GM23338 (cell line): ENCODE data around the gene IL1A.

Source experiments
- CREB1 ChIP-seq: fragments of 250-450 bp; sonication (Bioruptor Pico); IDR thresholded peaks from 2 replicates; pipeline ENCODE4 v1.5.0; 2020; ENCODE audit warnings: low read depth, mild to moderate bottlenecking, moderate library complexity
- EZH2 ChIP-seq: fragments of 200-600 bp; sonication (generic); IDR thresholded peaks from one replicate; pipeline ENCODE4 v1.8.0; 2017; ENCODE audit warnings: antibody characterized with exemption, mild to moderate bottlenecking, low read depth; ENCODE audit not compliant: unreplicated experiment
- EZH2phosphoT487 ChIP-seq: fragments of 200-600 bp; sonication (generic); IDR thresholded peaks from one replicate; pipeline ENCODE4 v1.8.1; 2018; ENCODE audit warnings: antibody characterized with exemption; ENCODE audit not compliant: unreplicated experiment
- JUNB ChIP-seq: IDR thresholded peaks from one replicate; pipeline ENCODE4 v1.6.1; 2016; ENCODE audit warnings: antibody characterized with exemption; ENCODE audit not compliant: unreplicated experiment
- POLR2AphosphoS5 ChIP-seq: IDR thresholded peaks from 2 replicates; pipeline ENCODE4 v1.6.1; 2016; ENCODE audit warnings: antibody characterized with exemption, low read depth
- STAT1 ChIP-seq: IDR thresholded peaks from one replicate; pipeline ENCODE4 v1.6.1; 2016; ENCODE audit warnings: antibody characterized with exemption; ENCODE audit not compliant: unreplicated experiment
- ZNF331 ChIP-seq: fragments of 250-450 bp; sonication (Bioruptor Pico); IDR thresholded peaks from 2 replicates; pipeline ENCODE4 v1.5.0; 2020; ENCODE audit warnings: low read depth, mild to moderate bottlenecking, moderate library complexity
- TF ChIP-seq, protein P1 (sequence below), 2 experiments: fragments of 200-600 bp in 1 of 2; sonication (generic) in 1 of 2; conservative IDR thresholded peaks; 2 replicates each; pipeline versions ENCODE4 v1.5.1 to v1.6.1; 2016 to 2017; ENCODE audit warnings: antibody characterized with exemption in 2 of 2, low read depth in 2 of 2, mild to moderate bottlenecking in 2 of 2, moderate library complexity in 1 of 2
- TF ChIP-seq, protein P2 (sequence below): IDR thresholded peaks from one replicate; pipeline ENCODE4 v1.6.1; 2018; ENCODE audit warnings: antibody characterized with exemption; ENCODE audit not compliant: unreplicated experiment

DNA sequence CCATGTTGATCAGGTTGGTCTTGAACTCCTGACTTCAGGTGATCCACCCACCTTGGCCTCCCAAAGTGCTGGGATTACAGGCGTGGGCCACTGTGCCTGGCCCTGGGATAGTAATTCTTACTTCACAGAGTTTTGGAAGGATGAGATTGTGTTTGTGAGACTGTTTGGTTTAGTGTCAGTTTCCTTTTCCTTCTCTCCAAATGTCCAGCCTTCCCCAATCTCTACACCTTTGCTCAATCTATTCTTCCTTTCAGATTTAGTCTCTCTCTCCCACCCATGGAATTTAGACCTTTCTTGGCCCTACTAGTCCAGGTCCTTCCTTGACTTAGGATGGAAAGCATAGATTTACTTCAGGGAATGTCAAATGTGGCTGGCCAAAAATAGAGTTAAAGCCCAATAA lies 12.2 kb upstream of the IL1A start:
- TF ChIP-seq, protein P1, sequence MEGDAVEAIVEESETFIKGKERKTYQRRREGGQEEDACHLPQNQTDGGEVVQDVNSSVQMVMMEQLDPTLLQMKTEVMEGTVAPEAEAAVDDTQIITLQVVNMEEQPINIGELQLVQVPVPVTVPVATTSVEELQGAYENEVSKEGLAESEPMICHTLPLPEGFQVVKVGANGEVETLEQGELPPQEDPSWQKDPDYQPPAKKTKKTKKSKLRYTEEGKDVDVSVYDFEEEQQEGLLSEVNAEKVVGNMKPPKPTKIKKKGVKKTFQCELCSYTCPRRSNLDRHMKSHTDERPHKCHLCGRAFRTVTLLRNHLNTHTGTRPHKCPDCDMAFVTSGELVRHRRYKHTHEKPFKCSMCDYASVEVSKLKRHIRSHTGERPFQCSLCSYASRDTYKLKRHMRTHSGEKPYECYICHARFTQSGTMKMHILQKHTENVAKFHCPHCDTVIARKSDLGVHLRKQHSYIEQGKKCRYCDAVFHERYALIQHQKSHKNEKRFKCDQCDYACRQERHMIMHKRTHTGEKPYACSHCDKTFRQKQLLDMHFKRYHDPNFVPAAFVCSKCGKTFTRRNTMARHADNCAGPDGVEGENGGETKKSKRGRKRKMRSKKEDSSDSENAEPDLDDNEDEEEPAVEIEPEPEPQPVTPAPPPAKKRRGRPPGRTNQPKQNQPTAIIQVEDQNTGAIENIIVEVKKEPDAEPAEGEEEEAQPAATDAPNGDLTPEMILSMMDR (conservative IDR thresholded peaks at IDR 0.05; ENCODE audit: low read depth in 2 of 2) = no peak
- no peak for TF ChIP-seq EZH2phosphoT487
- TF ChIP-seq, protein P2, sequence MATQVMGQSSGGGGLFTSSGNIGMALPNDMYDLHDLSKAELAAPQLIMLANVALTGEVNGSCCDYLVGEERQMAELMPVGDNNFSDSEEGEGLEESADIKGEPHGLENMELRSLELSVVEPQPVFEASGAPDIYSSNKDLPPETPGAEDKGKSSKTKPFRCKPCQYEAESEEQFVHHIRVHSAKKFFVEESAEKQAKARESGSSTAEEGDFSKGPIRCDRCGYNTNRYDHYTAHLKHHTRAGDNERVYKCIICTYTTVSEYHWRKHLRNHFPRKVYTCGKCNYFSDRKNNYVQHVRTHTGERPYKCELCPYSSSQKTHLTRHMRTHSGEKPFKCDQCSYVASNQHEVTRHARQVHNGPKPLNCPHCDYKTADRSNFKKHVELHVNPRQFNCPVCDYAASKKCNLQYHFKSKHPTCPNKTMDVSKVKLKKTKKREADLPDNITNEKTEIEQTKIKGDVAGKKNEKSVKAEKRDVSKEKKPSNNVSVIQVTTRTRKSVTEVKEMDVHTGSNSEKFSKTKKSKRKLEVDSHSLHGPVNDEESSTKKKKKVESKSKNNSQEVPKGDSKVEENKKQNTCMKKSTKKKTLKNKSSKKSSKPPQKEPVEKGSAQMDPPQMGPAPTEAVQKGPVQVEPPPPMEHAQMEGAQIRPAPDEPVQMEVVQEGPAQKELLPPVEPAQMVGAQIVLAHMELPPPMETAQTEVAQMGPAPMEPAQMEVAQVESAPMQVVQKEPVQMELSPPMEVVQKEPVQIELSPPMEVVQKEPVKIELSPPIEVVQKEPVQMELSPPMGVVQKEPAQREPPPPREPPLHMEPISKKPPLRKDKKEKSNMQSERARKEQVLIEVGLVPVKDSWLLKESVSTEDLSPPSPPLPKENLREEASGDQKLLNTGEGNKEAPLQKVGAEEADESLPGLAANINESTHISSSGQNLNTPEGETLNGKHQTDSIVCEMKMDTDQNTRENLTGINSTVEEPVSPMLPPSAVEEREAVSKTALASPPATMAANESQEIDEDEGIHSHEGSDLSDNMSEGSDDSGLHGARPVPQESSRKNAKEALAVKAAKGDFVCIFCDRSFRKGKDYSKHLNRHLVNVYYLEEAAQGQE = no peak
- no peak for TF ChIP-seq EZH2
- no peak for TF ChIP-seq POLR2AphosphoS5
- no peak for TF ChIP-seq ZNF331 (CRISPR knock-in tag)
- no peak for TF ChIP-seq CREB1 (CRISPR knock-in tag)
- no peak for TF ChIP-seq JUNB
- no peak for TF ChIP-seq STAT1
